ENCODE measurements around the gene KIT.
"Not testable (repeated sequence)": the region's sequence is repeated elsewhere in the genome, so short reads cannot be mapped to it uniquely, and the experiment has no call there.

KIT gene

DNA sequence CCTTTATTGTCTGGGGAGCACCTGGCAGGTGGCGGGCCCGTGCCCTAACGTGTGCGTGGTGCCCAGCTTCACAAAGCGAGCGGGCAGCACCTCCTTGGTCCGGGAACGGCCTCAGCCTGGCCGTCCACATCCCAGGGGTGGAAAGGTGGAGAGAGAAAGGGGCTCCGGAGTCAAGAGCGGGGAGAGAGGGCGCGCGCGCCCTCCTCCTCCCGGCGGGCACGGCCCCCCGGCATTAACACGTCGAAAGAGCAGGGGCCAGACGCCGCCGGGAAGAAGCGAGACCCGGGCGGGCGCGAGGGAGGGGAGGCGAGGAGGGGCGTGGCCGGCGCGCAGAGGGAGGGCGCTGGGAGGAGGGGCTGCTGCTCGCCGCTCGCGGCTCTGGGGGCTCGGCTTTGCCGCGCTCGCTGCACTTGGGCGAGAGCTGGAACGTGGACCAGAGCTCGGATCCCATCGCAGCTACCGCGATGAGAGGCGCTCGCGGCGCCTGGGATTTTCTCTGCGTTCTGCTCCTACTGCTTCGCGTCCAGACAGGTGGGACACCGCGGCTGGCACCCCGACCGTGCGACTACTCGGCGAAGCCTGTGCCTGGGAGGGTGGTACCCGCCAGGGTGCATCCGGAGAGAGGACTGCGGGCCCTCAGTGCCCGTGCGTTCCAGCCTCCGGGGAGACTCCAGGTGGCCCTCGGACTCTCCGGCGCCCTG lies at the start of gene KIT:
Gene KIT, plus strand, starts transcription at position 407 of the 701 bp plus-strand sequence. Its CDS starts 58 bp downstream, at position 465.
- peak; percentile 3 for DNase-seq (ENCODE audit: low read depth)

DNA sequence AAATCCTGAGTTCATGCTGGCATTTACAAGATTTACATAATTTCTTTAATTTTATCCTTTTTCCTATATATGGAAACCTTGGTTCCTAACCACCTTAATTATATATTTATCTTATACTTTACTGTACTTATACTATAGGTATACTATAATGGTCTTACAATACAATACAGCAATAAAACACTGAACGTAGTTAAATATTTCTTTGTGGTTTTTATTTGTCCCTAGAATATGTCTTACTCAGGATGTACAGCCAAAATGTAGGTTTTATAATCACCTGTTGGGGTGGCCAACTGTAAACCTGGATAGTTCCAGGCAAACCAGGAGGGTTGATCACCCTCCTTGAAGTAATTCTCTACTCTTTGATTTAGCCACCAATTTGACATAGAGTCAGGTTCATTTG lies 48.4 kb upstream of the KIT start:
- no peak for DNase-seq (ENCODE audit: low read depth)

DNA sequence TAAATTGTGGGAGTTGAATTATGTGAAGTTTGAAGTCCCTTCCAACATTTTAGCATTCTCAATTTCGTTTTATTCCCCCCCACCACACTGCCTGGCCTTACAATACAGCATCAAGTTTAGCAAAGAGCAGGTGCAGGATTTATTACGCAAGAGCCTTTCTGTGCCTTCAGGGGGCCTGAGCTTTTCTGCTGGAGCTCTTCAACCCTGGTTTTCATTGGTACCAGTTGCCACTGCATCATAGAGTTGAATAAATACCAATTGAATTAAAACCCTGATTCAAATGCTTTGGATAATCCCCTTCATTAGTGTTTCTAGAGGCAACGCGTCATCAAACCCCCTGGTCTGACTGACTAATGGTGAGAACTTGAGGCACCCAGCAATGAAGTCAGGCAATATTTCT lies 43.6 kb upstream of the KIT start:
- DNase-seq (ENCODE audit: low read depth): no peak

DNA sequence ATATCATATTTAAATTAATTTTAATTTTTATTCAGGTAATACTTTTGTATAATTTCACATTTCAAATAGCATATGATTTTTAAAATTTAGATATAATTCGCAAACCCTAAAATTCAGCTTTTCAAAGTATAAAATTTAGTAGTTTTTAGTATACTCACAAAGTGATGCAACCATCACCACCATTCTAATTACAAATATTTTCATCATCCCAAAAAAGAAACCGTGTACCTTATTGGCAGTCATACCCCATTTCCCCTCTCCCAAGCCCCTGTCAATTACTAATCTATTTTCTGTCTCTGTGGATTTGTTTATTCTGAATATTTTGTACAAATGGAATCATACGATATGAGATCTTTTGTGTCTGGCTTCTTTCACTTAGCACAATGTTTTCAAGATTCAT lies 37.0 kb upstream of the KIT start:
- no peak for DNase-seq (ENCODE audit: low read depth)

DNA sequence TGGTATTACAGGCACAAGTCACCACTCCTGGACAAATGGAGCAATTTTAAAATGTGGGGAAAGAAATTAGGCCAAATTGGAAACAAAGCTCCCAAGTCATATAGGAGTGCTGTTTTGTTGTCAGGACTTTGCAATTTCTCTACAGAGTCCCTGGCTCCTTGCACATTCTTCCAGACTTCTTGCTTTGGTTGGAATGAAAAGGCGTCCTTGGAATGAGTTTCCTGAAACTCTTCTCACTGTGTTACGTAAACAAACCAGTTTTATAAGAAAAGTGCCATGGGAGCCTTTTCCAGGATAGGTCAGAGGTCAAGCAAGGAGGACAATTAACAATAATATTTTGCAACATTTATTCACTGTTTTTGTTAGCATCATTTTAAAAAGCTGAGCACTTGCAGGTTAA lies 32.4 kb upstream of the KIT start:
- DNase-seq (ENCODE audit: low read depth): no peak

DNA sequence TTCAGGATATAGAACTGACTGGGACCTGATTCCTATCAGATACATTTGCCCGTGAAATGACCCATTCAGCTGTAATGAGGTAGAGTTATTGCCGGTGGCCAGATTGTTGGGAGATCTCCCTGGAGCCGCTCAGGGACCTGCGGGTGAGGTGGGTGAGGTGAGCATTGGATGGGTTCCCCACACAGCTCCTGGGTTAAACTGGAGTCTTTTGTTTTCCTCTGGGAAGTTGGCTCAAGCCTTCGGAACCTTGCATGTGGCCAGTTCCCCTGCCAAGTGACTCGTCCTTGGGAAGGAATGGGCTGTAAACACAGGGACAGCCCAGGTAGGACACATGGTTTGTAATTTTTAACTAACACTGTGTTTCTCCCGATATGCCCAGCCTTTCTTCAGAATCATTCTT lies 31.6 kb upstream of the KIT start:
- no peak for DNase-seq (ENCODE audit: low read depth)

DNA sequence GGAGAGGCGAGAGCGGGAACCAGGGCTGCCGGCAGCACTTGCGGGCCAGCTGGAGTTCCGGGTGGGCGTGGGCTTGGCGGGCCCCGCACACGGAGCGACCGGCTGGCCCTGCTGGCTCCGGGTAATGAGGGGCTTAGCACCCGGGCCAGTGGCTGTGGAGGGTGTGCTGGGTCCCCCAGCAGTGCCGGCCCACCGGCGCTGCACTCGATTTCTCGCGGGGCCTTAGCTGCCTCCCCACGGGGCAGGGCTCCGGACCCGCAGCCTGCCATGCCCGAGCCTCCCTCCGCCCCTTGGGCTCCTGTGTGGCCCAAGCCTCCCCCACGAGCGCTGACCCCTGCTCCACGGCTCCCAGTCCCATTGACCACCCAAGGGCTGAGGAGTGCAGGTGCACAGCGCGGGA lies 25.2 kb upstream of the KIT start:
- no peak for DNase-seq (ENCODE audit: low read depth)

DNA sequence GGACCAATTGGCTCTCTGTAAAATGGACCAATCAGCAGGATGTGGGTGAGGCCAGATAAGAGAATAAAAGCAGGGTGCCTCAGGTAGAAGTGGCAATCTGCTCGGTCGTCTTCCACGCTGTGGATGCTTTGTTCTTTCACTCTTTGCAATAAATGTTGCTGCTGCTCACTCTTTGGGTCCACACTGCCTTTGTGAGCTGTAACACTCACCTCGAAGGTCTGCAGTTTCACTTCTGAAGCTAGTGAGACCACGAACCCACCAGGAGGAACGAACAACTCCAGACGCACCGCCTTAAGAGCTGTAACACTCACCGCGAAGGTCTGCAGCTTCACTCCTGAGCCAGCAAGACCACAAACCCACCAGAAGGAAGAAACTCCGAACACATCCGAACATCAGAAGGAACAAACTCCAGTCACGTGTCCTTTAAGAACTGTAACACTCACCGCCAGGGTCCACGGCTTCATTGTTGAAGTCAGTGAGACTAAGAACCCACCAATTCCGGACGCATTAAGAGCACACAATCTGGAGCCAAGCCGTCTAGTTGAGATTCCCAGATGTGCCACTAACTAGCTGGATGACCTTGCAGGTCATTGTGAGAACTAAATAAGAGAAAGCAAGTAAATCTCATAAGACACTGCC lies 24.5 kb upstream of the KIT start:
- DNase-seq (ENCODE audit: low read depth): not testable (repeated sequence)

DNA sequence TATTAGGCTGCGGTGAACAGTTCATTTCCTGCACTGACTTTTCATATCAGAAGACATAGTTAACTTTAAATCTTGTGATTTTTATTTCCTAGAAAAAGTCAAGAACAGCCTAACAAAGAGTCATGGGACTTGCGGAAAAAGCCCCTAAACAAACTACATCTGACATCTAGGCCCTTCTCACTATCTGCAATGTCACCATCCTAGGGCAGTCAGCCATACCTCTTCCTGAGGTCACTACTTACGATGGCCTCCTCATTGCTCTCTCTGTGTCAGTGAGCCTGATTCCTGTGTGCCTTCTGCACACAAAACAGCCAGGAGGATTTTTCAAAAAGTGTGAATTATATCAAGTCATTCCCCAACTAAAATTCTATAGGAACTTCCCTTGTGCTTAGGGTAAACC lies 22.4 kb upstream of the KIT start:
- DNase-seq (ENCODE audit: low read depth): no peak

DNA sequence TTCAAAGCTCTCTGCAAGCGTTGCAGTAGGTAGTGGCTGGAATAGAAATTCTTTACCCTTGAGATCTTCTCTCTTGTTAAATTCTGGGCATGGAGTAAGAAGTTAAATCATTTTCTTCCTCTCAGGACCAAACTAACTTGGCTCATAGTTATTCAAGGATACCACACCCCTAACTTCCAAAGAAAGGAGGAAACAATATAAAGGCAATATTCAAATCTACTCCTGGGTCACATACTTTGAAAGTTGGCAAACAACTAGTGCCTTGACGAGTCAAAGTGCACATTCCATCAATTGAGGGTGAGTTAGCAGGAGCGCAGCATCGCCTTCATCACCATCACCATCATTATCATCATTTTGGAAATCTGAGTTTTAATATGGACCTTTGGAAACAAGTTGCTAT lies 20.4 kb upstream of the KIT start:
- DNase-seq (ENCODE audit: low read depth): no peak

DNA sequence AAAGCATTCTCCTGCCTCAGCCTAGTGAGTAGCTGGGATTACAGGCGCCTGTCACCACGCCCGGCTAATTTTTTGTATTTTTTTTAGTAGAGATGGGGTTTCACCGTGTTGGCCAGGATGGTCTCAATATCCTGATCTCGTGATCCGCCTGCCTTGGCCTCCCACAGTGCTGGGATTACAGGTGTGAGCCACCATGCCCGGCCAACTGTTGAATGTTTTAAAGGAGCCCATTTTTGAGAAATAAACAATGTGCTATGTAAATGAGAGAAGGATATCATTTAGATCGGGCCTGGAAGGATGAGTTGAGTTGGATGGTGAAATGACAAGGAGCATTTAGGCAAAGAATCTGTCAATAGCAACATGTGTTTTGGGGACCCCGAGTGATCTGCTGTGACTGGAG lies 16.7 kb upstream of the KIT start:
- not testable (repeated sequence) for DNase-seq (ENCODE audit: low read depth)

DNA sequence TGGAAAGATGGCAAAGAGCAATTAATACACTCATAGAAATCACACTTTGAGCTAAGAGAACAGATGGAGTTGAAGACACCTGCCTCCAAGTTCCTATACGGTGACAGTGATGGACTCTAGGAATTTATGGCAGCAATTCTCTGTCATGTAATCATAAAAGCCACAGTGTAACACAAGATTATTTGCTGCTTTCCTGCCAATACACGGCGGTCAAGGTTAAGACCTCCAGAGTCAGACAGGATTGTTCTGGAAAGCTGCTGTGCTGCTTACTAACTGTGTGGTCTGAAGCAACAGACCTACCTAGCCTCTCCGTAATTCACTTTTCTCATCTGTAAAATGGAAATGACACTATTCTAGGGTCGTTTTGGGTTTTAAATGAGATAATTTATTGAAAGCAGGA lies 14.6 kb upstream of the KIT start:
- no peak for DNase-seq (ENCODE audit: low read depth)

DNA sequence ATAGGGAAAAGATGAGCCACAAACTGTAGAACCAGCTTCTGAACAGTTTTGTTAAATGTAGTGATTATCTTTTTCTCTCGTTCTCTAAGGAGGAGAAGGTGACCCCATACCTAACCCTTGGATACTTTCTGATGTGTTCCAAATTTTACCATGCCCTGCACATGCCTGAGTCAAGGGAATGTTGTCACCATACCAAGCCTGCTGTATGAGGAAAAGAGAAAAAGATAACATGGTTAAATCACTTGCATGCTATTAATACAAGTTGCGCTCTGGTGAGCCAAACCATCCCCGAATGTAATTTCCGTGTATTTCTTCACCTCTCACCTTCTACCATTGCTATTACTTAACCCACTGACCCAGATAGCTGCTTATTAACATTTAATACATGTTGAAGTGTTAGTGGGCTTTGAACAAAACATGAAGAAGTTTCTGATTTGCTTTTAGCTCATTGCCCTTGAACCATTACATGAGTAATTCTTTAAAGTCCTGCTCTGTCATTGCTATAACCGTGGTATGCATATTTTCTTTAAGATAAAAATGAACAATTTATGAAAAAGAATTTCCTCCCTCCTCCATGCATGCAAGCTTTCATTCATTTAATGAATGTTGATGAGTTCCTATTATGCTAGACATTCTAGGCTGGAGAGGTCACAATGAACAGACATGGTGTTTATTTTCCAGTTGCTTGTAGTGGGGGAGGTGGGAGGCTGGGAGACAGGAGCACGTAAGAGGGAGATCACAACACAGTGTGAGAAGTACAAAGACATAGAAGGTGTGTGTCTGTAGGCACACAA lies 13.6 kb upstream of the KIT start:
- no peak for DNase-seq (ENCODE audit: low read depth)

DNA sequence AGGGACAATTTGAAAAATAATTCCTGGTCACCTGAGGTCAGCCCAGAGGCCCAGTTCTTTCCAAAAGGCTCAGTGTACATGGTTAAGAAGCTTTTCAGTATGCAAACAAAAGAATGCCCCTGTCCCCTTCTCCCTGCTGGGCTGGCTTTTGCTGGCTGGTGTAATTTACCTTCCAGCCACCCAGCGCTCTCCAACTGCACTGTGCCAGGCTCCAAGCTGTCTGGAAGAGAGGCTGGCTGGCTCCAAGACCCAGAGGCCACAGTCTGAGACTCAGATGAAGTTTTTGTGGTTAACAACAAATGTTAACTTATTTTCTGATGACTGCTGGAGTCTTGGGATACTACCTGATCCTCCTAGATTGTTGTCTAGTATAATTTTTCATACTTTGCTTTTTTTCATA lies 11.9 kb upstream of the KIT start:
- no peak for DNase-seq (ENCODE audit: low read depth)

DNA sequence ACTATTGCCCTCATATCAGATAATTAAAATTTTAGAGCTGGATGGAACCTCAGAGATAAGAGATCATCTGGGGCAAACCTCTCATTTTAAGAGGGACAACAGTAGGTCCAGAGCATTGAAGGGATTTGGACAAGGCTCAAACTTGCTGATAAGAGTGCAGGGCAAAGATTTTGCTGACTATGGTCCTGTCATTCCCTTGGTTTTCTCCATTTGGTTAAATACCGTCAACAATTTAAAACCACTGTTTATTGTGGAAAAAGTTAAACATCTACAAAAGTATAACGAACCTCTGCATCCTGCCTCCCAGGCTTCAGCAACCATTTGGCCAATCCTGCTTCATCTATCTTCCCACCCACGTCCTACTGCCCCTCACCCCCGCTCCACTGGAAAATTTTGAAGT lies 10.7 kb upstream of the KIT start:
- no peak for DNase-seq (ENCODE audit: low read depth)

DNA sequence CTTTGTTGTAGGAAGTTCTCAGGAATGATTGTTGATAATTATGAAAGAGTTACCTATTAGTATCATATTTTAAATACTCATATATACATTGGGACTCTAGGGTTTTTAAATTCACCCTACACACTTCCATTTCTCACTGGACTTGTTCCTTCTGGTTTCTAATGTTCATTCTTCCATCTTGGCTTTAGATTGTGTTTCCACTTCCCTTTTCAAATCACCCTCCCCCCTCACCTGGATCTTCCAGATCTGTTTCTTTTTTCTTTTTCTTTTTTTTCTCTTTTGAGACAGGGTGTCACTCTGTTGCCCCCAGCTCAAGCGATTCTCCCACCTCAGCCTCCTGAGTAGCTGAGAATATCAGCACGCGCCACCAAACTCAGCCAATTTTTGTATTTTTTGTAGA lies 6.7 kb upstream of the KIT start:
- DNase-seq (ENCODE audit: low read depth): no peak

DNA sequence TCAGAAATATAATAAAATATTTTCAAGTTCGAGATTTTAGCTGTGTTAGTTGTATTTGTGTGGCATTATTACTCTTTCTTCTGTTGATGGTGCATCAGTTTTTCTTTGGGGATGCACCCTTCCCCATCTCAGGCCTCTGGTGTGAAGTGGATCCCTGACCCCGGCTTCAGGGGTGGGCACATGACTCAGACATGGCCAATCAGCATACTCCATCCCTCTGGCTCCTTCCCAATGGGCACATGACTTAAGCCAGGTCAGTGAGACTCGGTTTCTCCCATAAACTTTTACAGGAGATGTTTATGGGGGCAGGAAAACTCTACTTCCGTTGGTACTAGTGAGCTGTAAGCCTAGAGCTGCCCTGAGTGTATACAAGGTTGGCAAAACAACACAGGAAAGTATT lies 3.0 kb upstream of the KIT start:
- DNase-seq (ENCODE audit: low read depth): no peak

DNA sequence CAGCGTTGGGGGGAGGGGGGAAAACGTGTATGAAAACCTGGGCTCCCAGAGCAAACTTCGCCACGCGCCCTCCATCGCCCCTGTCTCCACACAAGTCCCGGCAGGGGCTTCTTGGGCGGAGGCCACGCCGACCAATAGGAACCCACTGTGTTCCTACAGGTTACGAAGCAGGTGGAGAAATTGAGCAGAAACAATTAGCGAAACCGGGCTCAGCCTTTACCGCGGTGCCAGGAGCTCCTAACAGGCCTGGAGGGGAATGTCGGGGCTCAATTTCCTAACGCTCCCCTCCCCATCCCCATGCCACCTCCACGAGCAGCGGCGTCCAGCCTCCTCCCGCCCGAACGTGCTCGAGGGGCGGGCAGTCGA lies 589 bp upstream of the KIT start:
- DNase-seq (ENCODE audit: low read depth): no peak

DNA sequence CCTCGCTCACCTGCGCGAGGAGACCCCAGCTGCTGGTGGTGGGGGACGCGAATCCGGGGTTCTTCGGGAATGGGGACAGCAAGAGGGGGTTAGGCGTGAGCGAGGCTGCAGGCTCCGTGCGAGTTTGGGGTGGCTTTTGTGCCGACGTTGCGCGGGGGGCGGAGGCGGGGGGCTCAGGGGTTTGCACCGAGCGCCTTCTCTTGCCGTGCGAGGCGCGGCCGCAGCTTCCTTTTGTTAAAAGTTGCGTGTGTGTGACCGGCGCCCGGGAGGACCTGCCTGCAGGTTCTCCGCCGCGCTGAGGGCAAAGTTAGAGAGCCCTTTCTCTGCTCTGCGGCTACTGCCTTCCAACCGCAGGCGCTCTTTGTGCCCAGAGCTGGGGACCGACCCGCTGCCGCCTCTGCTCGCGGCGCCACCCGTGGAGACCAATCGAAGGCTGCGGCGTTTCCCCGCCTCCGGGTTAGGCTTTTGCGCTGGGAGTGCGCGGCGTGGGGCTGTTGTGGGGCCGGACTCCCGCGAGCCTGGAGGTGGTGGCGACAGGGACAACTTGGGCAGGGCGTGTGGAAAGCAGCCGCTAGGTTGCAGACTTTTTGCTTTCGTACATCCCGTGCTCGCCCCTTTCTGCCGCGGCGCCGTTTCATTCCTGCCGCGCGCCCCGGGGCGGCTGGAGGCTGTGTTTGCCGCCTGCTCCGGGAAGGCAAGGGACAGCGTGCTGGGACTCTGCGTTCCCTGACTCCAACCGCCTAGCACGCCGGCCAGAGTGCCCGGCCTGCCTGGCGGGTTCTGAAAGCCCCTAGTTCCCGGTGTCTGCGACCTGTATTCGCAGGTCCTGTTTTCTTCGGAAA lies 716 bp downstream of the KIT start:
- DNase-seq (ENCODE audit: low read depth): peak; percentile 7

DNA sequence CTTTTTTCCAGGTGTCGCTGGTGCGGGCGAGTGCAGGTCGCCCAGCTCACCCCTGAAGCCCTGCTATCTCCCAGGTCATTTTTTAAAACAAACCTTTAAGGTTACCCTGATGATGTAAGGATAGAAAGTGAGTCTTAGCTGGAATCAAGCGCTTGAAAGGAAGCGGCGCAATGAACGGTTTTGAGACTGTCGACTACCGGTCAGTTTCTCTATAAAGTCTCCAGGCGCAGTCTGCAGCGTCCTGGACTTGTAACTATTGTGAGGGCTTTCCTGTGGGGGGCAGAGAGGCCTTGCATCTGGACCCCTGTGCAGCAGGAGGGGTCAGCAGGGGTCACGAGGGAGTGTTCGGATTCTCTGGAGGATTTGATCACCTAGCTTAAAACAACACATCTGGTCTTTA lies 1.6 kb downstream of the KIT start:
- peak; percentile 3 for DNase-seq (ENCODE audit: low read depth)

DNA sequence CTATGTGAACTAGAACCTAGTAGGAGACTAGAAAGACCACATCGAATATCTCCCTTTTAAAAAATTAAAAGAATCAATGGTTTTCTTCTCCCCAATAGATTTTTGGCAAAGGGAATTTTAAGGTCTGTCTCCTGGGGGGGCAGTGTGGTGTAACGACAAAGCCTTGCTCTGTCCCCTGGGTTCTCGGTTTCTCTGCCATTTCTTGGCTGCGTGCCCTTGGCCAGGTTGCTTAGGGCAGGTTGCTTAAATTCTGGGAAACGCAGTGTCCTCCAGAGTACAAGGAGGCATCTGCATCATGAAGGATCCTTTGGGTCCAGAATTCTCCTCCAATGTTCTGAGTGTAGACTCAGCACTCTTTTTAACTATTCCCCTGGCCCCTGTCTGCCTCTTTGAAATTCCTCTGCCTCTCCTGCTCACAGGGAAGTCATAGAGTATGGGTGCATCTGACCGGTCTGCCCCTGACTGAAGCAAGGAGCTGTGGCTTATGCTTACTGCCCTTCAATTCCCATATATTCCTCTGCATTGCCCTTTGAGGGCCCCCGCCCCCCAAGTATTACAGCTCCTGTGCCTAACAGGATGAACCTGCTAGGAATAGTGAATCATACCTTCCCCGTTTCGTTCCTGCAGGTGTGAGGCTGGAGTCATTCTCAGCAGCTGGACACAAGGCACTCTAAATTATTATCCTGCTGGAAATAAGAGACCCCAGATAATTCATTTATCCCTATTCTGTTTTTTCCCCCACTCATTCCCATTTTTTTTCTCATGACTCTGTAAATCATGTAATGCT lies 2.2 kb downstream of the KIT start:
- DNase-seq (ENCODE audit: low read depth): no peak

DNA sequence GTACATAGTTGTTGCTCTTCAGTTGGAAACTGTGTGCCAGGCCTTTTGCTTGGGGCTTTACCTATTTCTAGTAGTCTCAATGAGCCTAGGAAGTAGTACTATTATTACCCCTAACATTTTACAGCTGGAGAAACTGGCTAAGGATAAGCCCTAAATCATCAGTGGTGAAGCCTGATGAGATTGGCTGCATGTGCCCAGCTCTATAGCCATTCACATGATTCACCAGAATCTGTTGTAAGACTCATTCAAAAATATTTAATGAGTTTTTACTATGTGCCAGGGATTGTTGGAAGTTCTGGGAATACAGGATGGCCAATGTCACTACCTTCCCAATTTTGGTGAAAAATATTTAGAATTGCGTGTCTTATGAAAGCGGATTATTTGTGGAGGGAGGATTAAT lies 2.8 kb downstream of the KIT start:
- DNase-seq (ENCODE audit: low read depth): no peak
